Activated CD4-positive, alpha-beta T cell treated with anti-CD3 and anti-CD28 coated beads for 24 hours (primary cell): Measurements from ENCODE around the gene PTPN11.
"Not testable (repeated sequence)": the region's sequence is repeated elsewhere in the genome, so short reads cannot be mapped to it uniquely, and the experiment has no call there.

ENCODE experiments used
- DNase-seq, 2 donors: peaks; one replicate each; pipeline ENCODE4 v3.0.0-alpha.2; 2020; ENCODE audit warnings: low read depth in 2 of 2

PTPN11 gene

DNA sequence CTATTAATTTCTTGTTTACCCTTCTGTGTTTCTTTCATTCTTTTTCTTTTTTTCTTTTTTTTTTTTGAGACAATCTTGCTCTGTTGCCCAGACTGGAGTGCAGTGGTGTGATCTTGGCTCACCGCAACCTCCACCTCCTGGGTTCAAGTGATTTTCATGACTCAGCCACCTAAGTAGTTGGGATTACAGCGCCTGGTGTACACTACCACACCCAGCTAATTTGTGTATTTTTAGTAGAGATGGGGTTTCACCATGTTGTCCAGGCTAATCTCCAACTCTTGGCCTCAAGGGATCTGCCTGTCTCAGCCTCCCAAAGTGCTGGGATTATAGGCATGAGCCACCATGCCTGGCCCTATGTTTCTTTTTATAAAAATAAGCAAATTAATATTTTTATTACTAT lies 29.4 kb downstream of the PTPN11 start:
- not testable (repeated sequence) for DNase-seq

DNA sequence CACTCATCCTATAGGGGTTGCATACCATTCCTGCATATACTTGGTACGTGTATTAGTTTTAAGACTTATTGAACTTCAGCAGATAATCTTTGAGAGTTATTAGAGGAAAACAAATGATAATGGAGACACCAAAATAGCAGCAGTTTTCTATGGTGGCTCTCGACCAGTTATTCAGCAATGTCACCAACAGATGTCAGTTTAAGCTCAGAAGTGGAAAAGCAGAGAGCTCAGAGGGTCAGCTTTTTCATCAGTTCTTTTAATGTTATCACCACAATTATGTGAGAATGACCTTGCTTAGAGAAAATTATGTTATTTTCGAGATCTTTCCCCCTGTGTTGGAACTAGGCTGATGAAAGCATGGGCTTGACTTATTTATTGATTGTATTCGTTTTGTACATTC lies 32.0 kb downstream of the PTPN11 start:
- no peak for DNase-seq

DNA sequence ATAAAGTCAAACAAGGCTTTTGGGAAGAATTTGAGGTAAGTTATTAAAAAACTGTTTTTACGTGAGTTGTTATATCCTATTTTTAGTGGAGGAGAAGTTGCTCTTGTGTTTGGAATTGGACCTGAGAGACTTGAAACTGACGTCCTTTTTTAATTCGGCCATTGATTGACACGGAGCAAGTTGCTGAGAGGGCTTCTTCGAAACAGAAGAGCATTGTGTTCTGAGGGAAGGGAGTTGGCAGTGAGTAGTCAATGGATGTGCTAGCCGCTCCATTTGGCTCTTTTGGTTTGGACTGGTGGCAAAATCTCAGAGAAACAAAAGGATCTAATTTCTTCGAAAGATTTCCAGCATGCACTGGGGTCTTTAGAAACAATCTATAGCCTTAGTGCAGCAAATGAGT lies 37.3 kb downstream of the PTPN11 start:
- no peak for DNase-seq

GRCh38 chr12:112457142-112457541 lies 38.4 kb downstream of the PTPN11 start:
- DNase-seq: not testable (repeated sequence)

- DNase-seq: no peak
Observed at GRCh38 chr12:112458330-112458729, 39.6 kb downstream of the PTPN11 start.

- DNase-seq: no peak
Observed at GRCh38 chr12:112458751-112459150, 40.0 kb downstream of the PTPN11 start.

GRCh38 chr12:112463478-112463877 lies 44.7 kb downstream of the PTPN11 start:
- no peak for DNase-seq

GRCh38 chr12:112464605-112465004 lies 45.9 kb downstream of the PTPN11 start:
- DNase-seq: no peak

GRCh38 chr12:112466011-112466422 lies 47.3 kb downstream of the PTPN11 start:
- DNase-seq: no peak

DNA sequence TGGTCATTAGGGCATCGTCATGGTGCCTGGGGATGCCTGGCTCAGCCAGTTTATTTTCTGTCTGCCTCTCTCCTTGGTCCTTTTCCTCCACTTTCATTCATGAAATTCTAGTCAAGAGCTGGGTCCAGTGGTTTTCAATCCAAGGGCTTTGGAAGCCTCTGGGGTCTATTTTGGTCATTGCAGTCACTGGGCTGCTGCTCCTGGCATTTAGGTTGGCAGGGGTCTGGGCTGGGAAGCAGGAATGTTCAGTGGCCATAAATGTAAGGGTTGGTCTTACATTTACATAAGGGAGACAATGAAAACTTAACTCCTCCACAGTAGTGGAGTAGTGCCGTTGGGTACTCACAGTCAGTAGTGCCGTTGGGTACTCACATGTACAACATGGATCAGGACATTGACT lies 48.1 kb downstream of the PTPN11 start:
- DNase-seq: no peak

GRCh38 chr12:112468046-112468445 lies 49.3 kb downstream of the PTPN11 start:
- no peak for DNase-seq

DNA sequence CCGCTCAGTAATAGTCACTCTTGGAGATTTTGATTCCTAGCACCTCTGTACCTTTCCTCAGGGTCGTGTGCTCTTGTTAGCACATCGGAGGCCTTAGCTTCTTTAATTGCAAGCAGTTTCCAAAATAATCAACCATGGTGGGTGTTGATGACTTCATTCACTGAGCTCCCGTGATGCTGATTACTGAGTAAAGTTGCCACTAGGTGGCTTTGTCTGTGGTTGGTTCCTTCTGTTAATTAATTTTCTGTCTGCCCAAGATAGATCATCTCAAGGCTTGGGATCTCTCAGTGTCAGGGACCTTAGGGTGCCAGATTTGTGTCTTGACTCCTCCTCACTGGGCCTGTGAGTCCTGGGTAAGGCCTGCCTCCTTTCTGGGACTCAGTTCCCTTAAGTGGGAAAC lies 54.3 kb downstream of the PTPN11 start:
- DNase-seq: no peak

- no peak for DNase-seq
Observed at GRCh38 chr12:112479413-112479812, 60.7 kb downstream of the PTPN11 start.

GRCh38 chr12:112480931-112481330 lies 62.2 kb downstream of the PTPN11 start:
- DNase-seq: no peak

- no peak for DNase-seq
Observed at GRCh38 chr12:112482733-112483132, 64.0 kb downstream of the PTPN11 start.

GRCh38 chr12:112486361-112486760 lies 67.6 kb downstream of the PTPN11 start:
- DNase-seq: no peak

- DNase-seq: no peak
Observed at GRCh38 chr12:112488257-112488876, 69.6 kb downstream of the PTPN11 start.

DNA sequence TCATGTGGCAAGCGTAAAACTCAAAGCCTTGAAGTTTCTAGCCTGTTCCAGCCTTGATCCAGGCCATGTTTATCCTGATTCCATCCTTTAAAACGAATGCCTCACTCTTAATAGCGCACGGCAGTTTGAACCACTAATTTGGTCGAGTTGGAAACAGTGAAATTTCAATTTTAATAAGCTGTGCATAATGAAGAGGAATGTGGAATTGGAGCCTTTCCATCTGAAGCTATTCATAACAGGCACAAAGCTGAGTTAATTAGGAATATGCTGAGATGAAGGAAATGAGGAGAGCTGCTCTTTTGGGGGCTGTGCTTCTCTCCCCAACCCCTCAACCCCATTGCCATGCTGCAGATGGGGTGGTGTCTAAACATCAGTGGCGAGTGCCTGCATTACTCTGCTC lies 70.7 kb downstream of the PTPN11 start:
- DNase-seq: no peak

DNA sequence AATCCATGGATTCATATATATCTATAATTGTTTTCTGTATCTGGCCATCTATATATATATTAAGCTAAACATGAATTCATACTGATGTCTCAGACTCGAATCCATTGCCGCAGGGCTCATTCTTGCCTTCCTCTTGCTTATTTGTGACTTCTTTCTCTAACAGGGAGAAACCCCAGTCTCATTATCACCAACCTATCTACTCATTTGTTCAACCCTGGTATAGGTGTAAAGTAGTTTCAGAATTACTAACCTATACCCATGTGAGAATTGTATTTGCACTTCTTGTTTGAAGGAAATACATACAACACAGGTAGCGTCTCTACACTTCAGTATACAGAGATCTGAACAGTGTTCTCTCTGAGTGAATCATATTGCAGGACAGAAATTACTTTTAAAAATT lies 77.7 kb downstream of the PTPN11 start:
- no peak for DNase-seq

DNA sequence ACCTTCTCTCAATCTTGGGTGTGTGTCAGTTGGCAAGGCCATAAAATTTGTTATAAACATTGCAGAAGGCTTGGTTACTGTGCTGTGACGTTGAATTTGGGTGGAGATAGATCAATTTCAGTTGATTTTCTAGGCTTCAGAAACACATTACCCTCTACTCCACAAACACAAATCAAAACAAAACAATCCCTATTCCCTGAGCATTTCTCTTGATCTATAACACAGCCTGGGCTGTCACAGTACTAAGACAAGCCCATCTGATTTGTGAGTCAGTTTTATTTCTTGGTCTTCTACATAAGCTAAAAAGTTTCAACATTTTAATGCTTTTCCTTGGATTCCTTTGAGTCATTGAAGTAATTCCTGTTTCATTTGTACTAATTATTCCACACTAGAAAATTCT lies 79.8 kb downstream of the PTPN11 start:
- DNase-seq: no peak

GRCh38 chr12:112503512-112503911 lies 84.8 kb downstream of the PTPN11 start:
- no peak for DNase-seq

DNA sequence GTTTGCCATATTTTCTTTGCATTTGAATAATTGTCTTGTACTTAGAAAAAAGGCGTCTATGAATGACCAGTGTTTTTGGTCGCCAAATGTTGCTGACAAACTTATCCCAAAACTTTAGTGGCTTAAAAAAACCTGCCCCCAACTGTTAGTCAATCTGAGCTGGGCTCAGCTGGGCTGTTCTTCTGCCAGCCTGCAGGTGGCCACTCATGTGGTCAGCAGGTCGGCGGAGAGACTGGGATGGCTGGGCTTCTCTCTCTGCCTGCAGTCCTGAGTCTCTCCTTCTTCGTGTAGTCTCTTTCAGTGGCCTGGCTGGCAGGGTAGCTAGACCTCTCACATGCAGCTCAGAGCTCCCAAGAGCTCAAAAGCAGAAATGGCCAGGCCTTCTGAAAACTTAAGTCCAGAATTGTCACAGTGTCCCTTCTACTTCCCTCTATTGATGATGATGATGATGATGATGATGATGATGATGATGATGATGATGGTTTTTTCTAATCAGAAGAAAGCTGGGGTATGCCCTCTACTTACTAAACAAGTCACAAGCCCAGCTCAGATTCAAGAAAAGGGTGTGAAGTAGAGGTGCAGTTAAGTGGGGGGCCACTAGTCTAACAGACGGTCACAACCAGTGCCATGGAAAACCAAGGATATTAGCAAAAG lies 87.9 kb downstream of the PTPN11 start:
- DNase-seq: no peak

GRCh38 chr12:112513471-112513870 lies 94.7 kb downstream of the PTPN11 start:
- no peak for DNase-seq

DNA sequence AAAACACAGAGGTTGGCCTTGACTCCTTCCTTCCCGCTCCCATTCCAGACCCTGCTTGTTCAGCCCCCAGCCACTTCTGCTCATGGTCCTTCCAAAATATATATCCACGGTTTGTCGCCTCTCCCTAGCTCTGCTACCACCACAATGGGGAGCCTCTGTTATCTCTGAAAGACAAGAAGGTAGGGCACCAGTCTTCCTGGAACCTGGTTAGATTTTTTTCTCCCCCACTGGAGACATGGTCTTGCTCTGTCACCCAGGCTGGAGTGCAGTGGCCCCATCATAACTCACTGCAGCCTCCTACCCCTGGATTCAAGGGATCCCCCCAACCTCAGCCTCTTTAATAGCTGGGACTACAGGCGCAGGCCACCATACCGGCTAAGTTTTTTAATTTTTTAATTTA lies 95.7 kb downstream of the PTPN11 start:
- no peak for DNase-seq
